ENCODE results near the gene NMNAT3.
"Not testable (repeated sequence)": the region's sequence is repeated elsewhere in the genome, so short reads cannot be mapped to it uniquely, and the experiment has no call there.

The NMNAT3 gene

DNA sequence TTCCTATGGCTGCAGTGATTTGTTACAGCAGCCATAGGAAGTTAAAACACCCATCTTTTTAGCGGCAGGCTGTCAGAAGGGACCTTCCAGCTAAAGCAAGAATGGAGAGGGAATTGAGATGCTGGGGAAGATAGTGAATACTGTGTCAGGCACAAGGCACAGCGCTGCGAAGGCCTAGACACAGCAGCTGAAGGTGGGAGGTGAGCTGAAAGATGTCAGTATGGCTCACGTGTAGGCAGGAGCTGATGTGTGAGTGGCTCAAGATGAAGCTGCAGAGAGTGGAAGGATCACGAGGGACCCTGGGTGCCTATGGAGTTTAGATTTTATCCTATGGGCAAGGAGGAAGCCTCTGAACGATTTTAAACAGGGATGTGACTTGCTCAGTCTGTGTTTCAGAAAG lies 44.3 kb downstream of the NMNAT3 start:
- DNase-seq = no peak

DNA sequence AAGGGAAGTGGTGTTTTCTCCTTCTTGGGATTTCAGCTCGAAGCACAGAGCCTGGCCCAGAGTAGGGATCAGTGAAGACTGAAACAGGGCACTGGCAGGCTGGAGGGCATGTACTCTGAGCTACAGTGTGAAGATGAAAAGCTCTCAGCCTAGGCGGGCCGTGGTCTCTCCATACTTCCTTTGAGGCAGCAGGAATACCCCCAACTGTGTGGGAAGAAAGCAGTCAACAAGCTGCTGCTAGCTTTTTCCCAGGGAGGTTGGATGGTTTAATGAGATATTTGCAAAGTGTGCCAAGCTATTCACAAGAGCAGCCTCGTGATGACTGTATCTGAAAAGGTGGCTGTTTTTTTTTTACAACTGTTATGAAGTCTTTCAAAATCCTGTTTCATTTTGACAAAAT lies 47.2 kb downstream of the NMNAT3 start:
- DNase-seq = no peak

DNA sequence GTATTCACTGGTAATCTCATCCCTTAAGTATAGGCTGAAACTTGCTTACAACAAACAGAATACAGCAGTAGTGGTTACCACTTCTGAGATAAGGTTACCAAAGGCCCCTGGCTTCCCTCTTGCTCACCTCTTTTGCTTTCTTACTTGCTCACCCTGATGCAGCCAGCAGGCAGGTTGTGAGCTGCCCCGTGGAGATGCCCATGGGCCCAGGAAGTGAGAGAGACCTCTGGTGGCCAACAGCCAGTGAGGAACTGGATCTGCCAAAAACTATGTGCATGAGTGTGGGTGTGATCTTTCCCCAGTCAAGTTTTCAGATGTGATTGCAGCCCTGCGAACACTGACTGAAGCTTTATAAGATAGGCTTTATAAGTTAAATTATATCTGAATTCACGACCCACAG lies 48.7 kb downstream of the NMNAT3 start:
- DNase-seq = no peak

DNA sequence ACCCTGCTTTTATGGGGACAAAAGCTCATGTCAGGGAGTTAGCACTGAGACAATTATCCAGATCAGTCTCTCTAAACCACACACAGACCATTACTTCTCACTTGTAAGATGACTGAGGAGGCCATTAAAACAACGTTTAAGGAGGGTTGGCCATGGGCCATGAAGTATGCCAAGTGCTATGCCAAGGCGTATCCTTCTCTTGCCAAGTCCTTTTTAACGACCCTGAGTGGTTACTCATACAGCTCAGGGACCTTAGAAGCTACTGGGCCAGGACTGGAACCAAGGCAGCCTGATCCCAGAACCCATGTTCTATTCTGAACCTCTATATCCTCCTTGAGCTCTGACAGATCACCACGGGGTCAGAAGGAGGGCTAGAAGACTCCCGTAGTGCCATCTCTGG lies 50.0 kb downstream of the NMNAT3 start:
- DNase-seq = no peak

DNA sequence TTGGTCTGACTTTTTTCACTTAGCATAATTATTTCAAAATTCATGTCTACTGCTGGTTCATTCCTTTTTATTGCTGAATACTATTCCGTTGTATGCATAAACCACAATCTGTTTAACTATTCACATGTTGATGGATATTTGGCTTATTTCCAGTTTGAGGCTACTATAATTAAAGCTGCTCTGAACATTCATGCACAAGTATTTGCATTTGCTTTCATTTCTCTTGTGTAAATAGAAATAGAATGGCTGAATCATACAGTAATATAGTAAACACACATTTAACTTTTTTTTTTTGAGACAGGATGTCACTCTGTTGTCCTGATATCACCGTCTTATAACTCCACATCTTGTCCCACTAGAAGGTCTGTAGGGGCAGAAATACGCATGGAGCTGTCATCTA lies 57.3 kb downstream of the NMNAT3 start:
- DNase-seq = no peak

DNA sequence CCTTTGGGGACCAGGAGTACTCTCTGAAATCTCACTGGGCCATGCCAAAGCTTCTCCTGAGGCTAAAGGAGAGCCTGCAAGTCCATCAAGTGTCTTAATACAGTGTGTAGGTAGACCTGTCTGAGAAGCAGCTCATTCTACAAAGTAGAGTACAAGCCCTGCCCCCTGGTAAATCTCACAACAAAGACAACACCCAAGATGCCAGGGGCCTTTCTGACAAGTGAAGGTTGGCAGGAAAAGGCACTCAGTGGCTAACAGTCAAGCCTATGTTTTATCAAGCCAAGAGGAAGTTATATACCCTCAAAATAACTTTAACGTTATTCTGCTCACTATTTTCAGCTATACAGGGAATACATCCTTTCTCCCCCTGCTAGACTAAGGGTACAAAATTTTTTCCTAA lies 58.3 kb downstream of the NMNAT3 start:
- no peak for DNase-seq

DNA sequence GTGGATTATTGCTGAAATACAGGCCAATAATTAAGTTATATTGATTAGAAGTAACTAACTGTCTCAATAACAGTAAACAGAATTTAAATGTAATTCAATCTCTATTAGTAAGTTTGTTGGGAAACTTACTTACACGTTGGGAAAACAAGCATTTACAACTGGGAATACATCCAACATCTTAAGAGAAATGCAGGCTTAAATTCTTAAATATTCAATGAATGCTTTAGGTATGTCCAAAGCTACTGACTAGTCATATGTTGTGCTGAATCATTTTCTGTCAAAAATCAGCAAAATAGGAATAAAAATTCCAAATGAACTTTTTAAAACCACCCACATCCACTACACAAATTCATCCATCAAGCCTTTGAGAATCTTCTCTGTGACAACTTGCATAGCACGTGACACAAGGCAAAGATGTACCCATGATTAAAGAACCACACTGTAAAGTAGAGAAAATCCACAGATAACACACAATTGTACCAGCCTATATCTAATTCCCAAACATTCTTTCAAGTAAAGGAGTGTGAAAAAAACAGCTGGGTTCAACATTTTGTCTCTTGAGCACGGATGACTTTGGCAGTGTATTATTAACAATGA lies 60.0 kb downstream of the NMNAT3 start:
- DNase-seq = no peak

DNA sequence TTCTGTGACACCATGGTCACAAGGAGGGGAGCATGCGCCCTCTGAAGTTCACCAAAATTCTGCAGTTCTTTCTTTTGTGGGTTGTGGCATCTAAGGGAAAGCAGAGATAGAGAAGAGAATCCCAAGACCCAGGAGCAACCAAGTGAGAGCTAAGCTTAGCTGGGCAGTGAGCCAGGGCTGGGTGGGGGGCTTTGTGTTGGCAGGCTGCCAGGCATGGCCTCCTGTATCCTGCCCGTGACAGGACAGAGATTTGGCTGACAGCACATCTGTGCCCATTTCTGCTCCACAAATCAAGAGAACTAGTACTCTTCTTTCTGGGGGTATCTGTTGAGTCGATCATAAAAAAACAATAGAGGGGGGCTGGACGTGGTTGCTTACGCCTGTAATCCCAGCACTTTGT lies 66.2 kb downstream of the NMNAT3 start:
- no peak for DNase-seq

DNA sequence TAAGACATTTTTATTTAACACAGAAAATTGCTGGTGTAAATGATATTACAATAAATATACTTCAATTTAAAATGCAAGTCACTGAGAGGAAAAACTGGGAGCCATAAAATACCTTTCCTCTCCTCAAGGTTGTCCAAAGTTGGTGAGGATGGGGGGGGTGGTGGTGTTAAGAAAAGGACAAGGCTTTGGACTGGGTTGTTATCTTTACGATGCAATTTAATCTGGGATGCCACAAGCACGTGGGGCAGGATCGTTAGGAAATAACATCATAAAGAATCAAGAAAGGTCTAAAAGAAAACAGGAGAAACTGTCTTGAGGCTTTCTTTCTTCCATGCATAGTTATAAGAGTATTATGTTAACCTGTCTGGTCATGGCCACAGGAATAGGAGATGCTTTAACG lies 66.9 kb downstream of the NMNAT3 start:
- no peak for DNase-seq

DNA sequence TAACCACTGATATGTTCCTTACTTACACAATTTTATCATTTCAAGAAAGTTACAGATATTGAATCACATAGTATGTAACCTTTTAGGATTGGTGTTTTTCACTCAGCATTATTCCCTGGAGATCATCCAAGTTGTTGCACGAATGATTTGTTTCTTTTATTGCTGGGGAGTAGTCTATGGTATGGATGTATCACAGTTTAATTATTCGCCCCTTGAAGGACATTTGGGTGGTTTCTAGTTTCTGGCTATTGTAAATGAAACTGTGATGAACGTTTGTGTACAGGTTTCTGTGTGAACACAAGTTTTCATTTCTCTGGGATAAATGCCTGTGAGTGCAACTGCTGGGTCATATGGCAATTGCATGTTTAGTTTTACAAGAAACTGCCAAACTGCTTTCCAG lies 68.8 kb downstream of the NMNAT3 start:
- no peak for DNase-seq

DNA sequence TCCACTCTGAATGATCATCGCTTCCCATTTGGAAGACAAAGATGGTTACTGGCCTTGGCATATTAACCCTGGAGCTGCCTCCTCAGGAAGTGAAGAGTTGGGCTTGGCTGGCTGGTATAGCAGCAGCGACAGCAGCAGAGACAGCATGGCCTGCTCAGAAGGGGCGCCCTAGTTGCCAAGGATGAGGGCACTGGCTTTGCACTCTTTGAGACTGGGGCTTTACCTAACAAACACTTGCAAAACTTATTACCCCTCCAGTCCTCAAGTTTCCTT lies 69.7 kb downstream of the NMNAT3 start:
- DNase-seq = no peak

DNA sequence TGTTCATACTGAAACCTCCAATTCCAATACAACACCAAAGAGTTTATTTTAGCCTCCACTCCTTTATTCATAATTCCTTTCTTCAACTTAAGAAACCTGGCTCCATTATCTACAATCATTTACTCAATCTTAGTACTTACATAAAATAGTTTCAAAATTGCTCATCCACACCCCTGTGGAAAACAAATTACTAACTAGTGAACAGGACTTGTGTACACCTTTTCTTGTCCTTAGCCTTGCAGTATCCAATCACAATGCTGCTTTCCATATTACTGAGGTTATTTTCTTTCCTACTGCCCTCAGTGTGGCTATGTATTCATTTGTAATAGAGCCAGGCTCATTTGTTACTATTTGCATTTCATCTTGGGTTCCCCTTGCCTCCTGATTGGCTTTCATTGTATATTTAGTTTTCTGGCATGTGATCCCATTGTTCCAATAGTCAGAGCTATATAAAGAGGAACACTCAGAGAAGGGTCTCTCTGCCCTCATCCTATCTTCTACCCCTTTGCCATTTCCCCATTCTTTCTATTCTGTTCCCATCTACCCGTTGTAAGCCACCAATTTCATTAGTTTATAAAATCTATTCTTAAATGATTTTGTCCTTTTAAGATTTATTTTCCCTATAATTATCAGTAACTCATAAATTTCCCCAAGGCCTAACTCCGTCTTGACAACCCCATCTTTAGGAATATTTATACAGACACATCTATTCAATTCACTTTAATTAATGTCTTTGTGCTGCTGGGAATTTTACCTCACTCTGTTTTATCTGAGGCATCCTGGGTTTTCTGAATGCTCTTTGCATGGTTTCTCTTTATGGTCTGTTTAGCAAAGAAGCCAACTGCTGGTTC lies 70.3 kb downstream of the NMNAT3 start:
- DNase-seq = no peak

DNA sequence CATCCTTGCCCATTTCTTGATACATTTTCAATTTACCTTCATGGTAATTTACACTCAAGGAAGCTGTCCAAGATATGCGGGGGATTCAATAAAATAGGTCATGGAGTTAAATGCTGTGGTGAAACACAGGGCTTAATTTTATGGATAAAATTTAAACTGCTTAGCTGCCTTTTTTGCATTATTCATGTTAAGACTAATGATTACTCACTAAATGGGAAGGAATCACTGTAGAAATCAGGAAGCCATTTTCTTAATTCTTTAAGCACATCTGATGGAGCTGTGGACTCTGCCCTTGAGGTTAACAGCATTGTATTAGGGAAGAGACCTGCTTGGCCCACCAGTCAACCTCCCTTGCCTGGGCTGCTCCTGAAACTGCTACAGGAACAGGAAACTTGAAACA lies 75.8 kb downstream of the NMNAT3 start:
- DNase-seq = no peak

DNA sequence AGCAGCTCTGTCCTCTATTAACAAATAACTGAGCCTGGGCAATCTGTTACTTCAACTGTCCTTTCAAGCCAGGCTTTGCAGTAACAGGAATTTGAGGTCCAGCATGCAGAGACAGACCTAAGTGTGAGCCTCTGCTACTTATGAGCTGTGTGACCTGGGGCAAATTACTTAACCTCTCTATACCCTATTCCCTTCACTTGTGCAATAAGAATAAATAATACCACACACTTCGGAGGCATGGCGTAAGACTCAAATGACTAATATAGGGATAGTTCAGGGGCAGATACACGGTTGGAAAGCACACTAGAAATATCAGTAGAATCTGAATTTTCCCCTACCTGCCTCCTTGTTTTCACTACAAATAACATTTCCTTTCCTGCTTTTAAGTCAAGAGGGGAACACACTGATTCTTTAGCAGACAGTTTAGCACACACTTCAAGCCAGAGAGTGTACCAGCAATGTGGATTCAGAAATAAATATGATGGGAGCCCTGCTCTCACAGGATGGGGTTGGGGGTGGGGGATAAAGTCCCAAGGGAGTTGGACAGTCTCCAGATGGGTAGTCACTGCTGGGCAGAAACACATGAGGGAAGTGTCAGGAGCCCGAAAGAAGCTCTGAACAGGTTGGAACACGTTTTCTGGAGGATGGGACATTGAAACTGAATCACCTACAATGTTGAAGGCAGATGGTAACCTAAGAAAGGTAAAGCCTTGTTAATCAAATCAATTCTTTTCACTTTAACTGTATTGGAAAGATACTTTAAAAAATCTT lies 76.4 kb downstream of the NMNAT3 start:
- no peak for DNase-seq

DNA sequence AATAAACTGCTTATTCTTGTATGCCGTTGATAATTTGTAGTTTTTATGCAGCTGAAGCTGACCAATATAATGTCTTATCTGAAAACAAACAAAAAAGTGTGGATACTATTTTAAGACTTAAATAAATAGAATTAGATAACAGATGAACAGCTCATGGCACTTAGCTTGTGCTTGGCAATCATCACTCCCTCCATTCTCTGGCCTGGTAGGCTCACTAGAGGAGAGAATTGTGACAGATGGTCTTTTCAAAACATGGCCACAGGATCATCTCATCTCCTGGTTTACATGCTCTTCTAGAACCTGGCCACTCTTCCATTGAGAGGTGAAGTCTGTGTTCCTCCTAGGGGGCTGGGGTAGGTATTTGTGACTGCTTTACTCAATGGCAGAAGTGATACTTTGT lies 79.8 kb downstream of the NMNAT3 start:
- no peak for DNase-seq

DNA sequence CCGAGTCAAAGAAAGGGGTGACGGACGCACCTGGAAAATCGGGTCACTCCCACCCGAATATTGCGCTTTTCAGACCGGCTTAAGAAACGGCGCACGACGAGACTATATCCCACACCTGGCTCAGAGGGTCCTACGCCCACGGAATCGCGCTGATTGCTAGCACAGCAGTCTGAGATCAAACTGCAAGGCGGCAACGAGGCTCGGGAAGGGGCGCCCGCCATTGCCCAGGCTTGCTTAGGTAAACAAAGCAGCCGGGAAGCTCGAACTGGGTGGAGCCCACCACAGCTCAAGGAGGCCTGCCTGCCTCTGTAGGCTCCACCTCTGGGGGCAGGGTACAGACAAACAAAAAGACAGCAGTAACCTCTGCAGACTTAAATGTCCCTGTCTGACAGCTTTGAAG lies 86.6 kb downstream of the NMNAT3 start:
- DNase-seq = not testable (repeated sequence)

DNA sequence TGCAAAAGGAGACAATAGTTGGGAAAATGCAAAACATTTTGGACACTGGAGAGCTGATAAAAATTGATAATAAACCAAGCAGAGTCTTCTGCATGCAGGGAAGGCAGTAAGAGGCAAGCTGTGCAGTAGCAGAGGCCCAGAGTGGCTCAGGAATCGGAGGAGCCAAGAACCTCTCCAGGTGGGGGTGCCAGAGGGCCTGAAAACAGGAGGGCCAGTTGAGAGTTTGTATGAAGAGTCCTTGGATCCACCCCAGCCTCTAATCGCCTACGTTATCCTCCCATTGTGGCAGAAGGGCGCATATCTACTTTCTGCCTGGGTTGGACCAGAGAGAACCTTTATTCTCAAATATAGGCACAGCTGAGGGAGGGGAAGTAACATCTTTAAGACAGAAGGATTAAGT lies 89.3 kb downstream of the NMNAT3 start:
- no peak for DNase-seq

DNA sequence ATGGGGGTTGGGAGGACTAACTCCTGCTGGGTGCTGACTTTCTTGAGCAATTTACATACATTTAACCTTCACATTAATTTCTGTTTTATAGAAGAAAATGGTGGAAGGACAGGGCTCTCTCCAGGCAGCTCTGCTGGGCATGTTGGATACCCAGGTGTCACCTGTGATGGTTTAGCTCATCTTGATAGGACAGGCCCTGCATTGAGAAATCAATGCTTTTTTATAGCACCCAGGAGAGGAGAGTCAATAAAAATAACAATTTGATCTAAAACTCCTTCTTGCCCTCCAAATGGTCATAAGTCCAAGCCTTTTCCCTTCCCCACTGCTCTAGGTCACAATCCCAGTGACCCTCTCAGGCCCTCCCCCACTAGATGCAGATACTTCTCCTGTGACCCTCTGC lies 90.0 kb downstream of the NMNAT3 start:
- no peak for DNase-seq

DNA sequence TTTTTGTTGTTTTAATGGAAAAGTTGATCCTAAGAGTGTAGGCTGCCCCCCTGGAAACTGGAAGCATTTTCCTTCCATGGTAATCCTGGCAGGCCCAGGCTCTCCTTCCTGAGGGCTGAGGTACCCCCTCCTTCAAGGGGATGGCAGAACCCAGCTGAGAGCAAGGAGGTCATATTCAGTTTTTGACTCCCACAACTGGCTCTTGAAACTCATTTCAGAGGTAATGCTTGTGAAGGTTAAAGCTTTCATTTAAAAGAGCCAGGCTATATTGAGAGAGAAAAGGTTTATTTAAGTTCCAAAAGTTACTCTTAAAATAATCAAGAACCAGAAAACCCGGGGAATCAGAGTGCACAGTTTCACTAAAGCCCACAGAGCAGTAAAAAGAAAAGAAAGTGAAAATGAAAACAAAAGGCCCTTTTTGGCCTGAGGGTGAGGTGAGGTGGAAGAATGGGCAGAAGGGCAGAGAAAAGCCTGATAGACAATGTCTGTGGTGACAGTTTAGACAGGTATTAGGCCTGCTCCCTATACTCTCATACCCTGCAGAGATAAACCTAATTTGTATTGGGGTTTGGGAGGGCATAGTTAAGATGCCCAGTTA lies 91.3 kb downstream of the NMNAT3 start:
- no peak for DNase-seq

DNA sequence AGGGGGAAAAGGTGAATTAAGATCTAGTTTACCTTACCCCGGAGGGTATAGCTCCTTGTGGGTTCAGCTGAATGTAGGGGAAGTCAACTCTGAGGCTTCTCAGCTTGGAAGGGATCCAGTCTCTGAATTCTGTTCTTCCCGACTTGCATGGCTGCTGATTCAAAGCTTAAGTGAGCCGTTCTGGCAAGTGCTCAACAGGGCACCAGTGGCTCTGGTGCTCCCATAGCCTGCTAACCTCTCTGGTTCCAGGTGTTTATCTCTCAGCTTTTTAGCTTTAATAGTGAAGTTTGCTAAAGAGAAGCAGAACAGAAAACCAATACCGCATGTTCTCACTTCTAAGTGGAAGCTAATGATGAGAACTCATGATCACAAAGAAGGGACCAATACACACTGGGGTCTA lies 92.0 kb downstream of the NMNAT3 start:
- DNase-seq = no peak

DNA sequence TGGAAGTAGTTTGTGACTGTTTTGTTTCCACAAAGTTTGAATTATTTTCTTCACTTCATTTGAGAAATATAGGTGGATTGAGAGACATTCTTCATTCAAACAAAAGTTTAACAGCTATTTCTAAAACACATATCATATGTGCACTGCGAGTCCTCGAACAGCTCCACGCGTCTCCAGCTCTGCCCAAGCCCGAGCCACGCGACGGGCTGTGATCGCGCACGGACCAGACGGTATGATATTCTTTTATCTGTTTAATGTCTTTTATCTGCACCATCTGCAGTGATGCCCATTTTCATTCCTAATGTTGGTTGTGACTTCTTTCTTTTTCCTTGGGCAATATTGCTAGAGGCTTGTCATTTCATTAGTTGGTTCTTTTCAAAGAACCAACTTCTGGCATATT lies 94.1 kb downstream of the NMNAT3 start:
- not testable (repeated sequence) for DNase-seq

DNA sequence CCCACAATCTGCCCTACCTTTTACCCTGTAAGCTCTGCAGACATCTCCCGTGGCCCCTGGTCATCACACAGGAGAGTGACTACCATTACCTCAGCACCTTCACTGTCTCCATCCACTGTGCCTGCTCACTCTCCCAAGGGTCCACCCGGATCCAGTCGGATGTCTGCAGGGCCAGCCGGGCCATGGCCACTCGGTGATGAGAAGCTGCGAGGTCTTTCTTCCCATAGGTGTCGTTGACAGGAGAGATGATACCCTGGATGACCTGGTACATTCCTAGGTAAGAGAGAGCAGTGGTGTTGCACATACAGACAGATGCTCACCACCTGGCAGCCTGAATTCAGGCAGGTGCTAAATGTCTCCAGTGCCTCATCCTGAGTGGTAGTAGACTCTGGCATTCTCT lies 99.0 kb downstream of the NMNAT3 start:
- no peak for DNase-seq

DNA sequence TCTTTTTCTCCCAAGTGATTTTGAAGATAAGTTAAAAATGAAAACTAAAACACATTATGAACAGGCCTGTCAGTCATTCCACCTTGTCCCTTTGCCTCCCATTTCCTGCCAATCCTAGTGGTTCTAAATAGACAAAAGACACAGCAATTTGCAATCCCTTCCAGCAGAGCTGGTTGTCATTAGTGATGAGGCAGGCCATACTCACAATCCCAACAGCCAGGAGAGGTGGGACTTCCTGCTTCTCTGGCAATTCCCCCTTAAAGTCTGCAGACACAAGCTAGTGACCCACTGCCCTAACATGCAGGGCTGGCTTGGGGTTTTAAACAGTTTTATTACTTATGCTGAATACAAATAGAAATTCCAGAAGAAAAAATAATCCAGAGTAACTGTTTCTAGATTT lies 99.9 kb downstream of the NMNAT3 start:
- DNase-seq = no peak

DNA sequence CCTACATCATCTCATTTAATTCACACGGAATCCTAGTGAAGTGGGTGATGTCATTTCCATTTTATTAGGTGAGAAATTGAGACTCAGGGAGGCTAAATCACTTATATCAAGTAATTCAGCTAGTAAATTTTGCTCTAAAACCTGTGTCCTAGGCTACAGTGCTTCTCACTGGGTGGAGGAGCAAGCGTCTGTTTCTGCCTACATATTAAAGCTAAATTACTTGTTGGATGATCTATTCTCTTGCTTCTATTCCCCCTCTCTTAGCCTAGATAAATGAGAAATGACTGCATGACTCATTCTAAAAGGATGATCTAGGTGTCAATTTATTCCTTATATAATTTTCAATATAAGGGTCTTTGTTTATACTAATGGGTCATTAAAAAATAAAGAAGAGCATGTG lies 100.4 kb downstream of the NMNAT3 start:
- no peak for DNase-seq

All from activated T-cell treated with anti-CD3 and anti-CD28 coated beads, Interleukin-2, amount 50 U/mL, for 1 hour (primary cell).